Activated CD8-positive, alpha-beta memory T cell treated with anti-CD3 and anti-CD28 coated beads, Interleukin-2, amount 10 ng/mL, durations not matched to agents 7 days and 5 days (primary cell): ENCODE results near the gene COX20. TPM values are rescaled to one million over a fixed set of nuclear protein-coding genes. Genes with fewer than 3 reads are reported as not detected.
"Not testable (repeated sequence)": the region's sequence is repeated elsewhere in the genome, so short reads cannot be mapped to it uniquely, and the experiment has no call there.

Experiments used
- ATAC-seq: fragments of 150-1000 bp; cut with Tn5 transposase; one replicate; pipeline ENCODE4 v1.10.0; 2021; ENCODE audit warnings: moderate library complexity
- CTCF ChIA-PET: fragments of 350-600 bp; sonication (Branson Sonifier 250); formaldehyde crosslinking; loops from one replicate; lab custom pipeline; 2021; ENCODE audit warnings: antibody characterized with exemption; lab: Charles Lee
- DNase-seq: peaks from one replicate; pipeline ENCODE4 v3.0.0-alpha.2; 2020
- H3K27ac Mint-ChIP-seq: one replicate; pipeline ENCODE4 v1.8.0; 2021; ENCODE audit warnings: mild to moderate bottlenecking, mixed read lengths
- H3K27me3 Mint-ChIP-seq: one replicate; pipeline ENCODE4 v1.8.0; 2021; ENCODE audit warnings: mixed read lengths
- H3K36me3 Mint-ChIP-seq: one replicate; pipeline ENCODE4 v1.8.0; 2021; ENCODE audit warnings: mild to moderate bottlenecking, mixed read lengths
- H3K4me1 Mint-ChIP-seq: one replicate; pipeline ENCODE4 v1.8.0; 2021; ENCODE audit warnings: mixed read lengths
- H3K4me3 Mint-ChIP-seq: one replicate; pipeline ENCODE4 v1.8.0; 2021; ENCODE audit warnings: mild to moderate bottlenecking, moderate library complexity, mixed read lengths
- H3K9me3 Mint-ChIP-seq: one replicate; pipeline ENCODE4 v1.8.0; 2022; ENCODE audit warnings: low read depth, mixed read lengths
- total RNA-seq, 2 experiments: library from RNA; stranded (reverse); gene quantifications; one replicate each; pipeline ENCODE4 v1.2.3, GENCODE V29; 2021

COX20 gene
- total RNA-seq, 2 experiments from 2014 or later: 21.6 to 26.3 TPM

DNA sequence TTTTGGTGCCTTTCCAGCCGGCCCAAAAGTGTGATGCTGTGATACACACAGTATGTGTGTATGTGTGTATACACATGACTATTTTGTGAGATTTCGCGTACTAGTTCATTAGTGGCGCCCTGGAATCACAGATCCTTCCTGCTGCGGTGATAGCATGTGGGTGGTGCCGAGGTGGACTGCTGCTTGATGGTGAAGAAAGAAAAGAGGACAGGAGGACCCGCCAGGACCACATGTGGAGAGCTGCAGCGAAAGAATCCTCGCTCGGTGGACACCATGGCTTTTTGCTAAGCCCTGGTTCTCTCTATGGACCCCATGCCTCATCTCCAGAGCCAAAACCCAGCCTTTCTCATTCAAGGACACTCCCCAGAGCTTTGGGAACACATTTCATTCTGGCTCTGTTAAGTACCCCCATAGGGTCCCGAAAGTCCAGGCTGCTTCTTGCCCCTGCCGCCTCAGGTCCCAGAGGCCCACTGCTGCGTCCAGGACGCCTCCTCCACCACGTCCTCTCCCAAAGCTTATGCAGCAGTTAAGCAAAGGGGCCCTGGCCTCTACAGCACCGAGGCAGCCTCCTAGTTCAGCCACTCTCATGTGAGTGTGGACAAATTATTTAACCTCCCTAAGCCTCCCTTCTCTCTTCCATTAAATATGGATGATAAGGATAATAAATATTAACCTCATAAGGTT lies 32.8 kb upstream of the COX20 start:
- DNase-seq: no peak
- no peak for ATAC-seq
- Mint-ChIP-seq H3K4me1 (peaks cover 5% of the 10 kb centered on the region), H3K36me3 (no peaks in the 10 kb centered on the region), H3K4me3 (no peak overlapping the region), H3K27me3 (peaks cover 13% of the 10 kb centered on the region), H3K27ac (no peak overlapping the region), H3K9me3 (no peaks in the 10 kb centered on the region)
- CTCF ChIA-PET: interaction anchor here (1.4 to 5.2 kb wide), 4 partner anchors 31 to 242 kb away, joined by 4 to 85 read pairs (median 20); no protein-coding TSS in a partner anchor

DNA sequence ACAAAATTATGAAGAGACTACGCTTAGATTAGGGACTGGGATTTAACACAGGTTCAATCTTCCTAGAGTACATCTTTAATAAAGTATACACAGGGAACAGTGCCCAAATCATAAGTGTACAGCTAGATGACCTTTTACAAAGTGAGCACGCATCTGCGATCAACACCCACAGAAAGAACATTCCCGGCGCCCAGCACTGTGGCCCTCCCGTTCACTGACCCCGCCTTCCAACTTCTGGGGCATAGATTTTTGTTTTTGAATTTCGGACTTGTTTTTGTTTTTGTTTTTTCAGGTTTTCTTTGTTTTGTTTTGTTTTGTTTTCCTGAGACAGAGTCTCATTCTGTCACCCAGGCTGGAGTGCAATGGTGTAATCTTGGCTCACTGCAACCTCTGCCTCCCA lies 30.6 kb upstream of the COX20 start:
- ATAC-seq (no peak), DNase-seq (no peak)
- CTCF ChIA-PET: no interaction called here
- peaks cover 5% of the 10 kb centered on the region for H3K4me1 Mint-ChIP-seq
- H3K36me3 Mint-ChIP-seq: no peaks in the 10 kb centered on the region
- no peak overlapping the region for H3K4me3 Mint-ChIP-seq
- H3K27me3 Mint-ChIP-seq: peaks cover 6% of the 10 kb centered on the region
- H3K9me3 Mint-ChIP-seq: no peaks in the 10 kb centered on the region
- no peak overlapping the region for H3K27ac Mint-ChIP-seq

DNA sequence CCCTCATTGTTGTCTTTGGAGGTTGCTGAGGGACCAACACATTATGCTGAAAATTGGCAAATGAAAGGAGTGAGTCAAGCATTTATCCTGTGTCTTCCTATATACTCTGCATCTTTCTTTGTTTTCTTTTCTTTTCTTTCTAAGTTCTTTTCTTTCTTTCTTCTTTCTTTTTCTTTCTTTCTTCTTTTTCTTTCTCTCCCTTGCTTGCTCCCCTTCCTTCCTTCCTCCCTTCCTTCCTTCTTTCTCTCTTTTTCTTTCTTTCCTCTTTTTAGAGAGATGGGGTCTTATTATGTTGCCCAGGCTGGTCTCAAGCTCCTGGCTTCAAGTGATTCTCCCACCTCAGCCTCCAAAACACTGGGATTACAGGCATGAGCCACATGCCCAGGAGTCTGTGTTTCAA lies 28.3 kb upstream of the COX20 start:
- no peaks in the 10 kb centered on the region for H3K4me1 Mint-ChIP-seq
- peaks cover 2% of the 10 kb centered on the region for H3K27me3 Mint-ChIP-seq
- no peaks in the 10 kb centered on the region for H3K36me3 Mint-ChIP-seq
- no peak for ATAC-seq
- DNase-seq: no peak
- H3K9me3 Mint-ChIP-seq: no peaks in the 10 kb centered on the region
- CTCF ChIA-PET: interaction anchor here (2.1 kb wide), 1 partner anchor 236 kb away, joined by 9 read pairs; no protein-coding TSS in a partner anchor
- H3K27ac Mint-ChIP-seq: no peak overlapping the region
- no peak overlapping the region for H3K4me3 Mint-ChIP-seq

- ATAC-seq (no peak), DNase-seq (no peak)
- Mint-ChIP-seq H3K9me3 (no peaks in the 10 kb centered on the region), H3K27ac (no peak overlapping the region), H3K4me3 (no peak overlapping the region), H3K36me3 (no peaks in the 10 kb centered on the region), H3K27me3 (peaks cover 15% of the 10 kb centered on the region), H3K4me1 (peaks cover 7% of the 10 kb centered on the region)
- CTCF ChIA-PET: no interaction called here
Measured at GRCh38 chr1:244810221-244810620, 25.2 kb upstream of the COX20 start.

- Mint-ChIP-seq H3K4me1 (peaks cover 11% of the 10 kb centered on the region), H3K4me3 (no peak overlapping the region), H3K27ac (no peak overlapping the region), H3K27me3 (peaks cover 25% of the 10 kb centered on the region), H3K9me3 (no peaks in the 10 kb centered on the region), H3K36me3 (no peaks in the 10 kb centered on the region)
- no peak for ATAC-seq
- DNase-seq: no peak
- CTCF ChIA-PET: interaction anchor here (0.6 to 1.2 kb wide), 2 partner anchors 17 to 1287 kb away, joined by 3 to 4 read pairs; no protein-coding TSS in a partner anchor
Measured at GRCh38 chr1:244813327-244813726, 22.1 kb upstream of the COX20 start.

- ATAC-seq (no peak), DNase-seq (no peak)
- Mint-ChIP-seq H3K36me3 (no peaks in the 10 kb centered on the region), H3K9me3 (no peaks in the 10 kb centered on the region), H3K27me3 (peaks cover 25% of the 10 kb centered on the region), H3K27ac (no peak overlapping the region), H3K4me3 (no peak overlapping the region), H3K4me1 (peaks cover 11% of the 10 kb centered on the region)
- CTCF ChIA-PET: no interaction called here
Measured at GRCh38 chr1:244815600-244816099, 19.8 kb upstream of the COX20 start.

GRCh38 chr1:244817415-244817894 lies 18.0 kb upstream of the COX20 start:
- H3K4me1 Mint-ChIP-seq: peaks cover 11% of the 10 kb centered on the region
- H3K27me3 Mint-ChIP-seq: peaks cover 25% of the 10 kb centered on the region
- no peaks in the 10 kb centered on the region for H3K36me3 Mint-ChIP-seq
- CTCF ChIA-PET: no interaction called here
- no peak for DNase-seq
- no peaks in the 10 kb centered on the region for H3K9me3 Mint-ChIP-seq
- ATAC-seq: no peak
- H3K27ac Mint-ChIP-seq: no peak overlapping the region
- no peak overlapping the region for H3K4me3 Mint-ChIP-seq

GRCh38 chr1:244820131-244820530 lies 15.3 kb upstream of the COX20 start:
- Mint-ChIP-seq H3K27me3 (peaks cover 12% of the 10 kb centered on the region), H3K4me3 (no peak overlapping the region), H3K27ac (no peak overlapping the region), H3K4me1 (peaks cover 4% of the 10 kb centered on the region), H3K36me3 (no peaks in the 10 kb centered on the region), H3K9me3 (no peaks in the 10 kb centered on the region)
- ATAC-seq (no peak), DNase-seq (no peak)
- CTCF ChIA-PET: interaction anchor here (1.1 kb wide), 1 partner anchor 16 kb away, joined by 3 read pairs; no protein-coding TSS in a partner anchor

- Mint-ChIP-seq H3K4me3 (no peak overlapping the region), H3K9me3 (no peaks in the 10 kb centered on the region), H3K27me3 (peaks cover 10% of the 10 kb centered on the region), H3K4me1 (no peaks in the 10 kb centered on the region), H3K36me3 (no peaks in the 10 kb centered on the region), H3K27ac (no peak overlapping the region)
- CTCF ChIA-PET: interaction anchor here (1.1 kb wide), 1 partner anchor 15 kb away, joined by 3 read pairs; no protein-coding TSS in a partner anchor
- DNase-seq: no peak
- no peak for ATAC-seq
Measured at GRCh38 chr1:244821134-244821533, 14.3 kb upstream of the COX20 start.

- Mint-ChIP-seq H3K9me3 (no peaks in the 10 kb centered on the region), H3K4me1 (no peaks in the 10 kb centered on the region), H3K27ac (no peak overlapping the region), H3K27me3 (peaks cover 3% of the 10 kb centered on the region), H3K36me3 (no peaks in the 10 kb centered on the region), H3K4me3 (no peak overlapping the region)
- CTCF ChIA-PET: no interaction called here
- ATAC-seq (no peak), DNase-seq (peak; percentile 5)
Measured at GRCh38 chr1:244822878-244823277, 12.6 kb upstream of the COX20 start.

- H3K4me3 Mint-ChIP-seq: no peak overlapping the region
- H3K27me3 Mint-ChIP-seq: peaks cover 3% of the 10 kb centered on the region
- no peak for ATAC-seq
- H3K27ac Mint-ChIP-seq: no peak overlapping the region
- CTCF ChIA-PET: interaction anchor here (1.3 kb wide), 1 partner anchor 30 kb away, joined by 4 read pairs; no protein-coding TSS in a partner anchor
- no peaks in the 10 kb centered on the region for H3K36me3 Mint-ChIP-seq
- DNase-seq: no peak
- H3K4me1 Mint-ChIP-seq: peaks cover 11% of the 10 kb centered on the region
- H3K9me3 Mint-ChIP-seq: no peaks in the 10 kb centered on the region
Measured at GRCh38 chr1:244826712-244827111, 8.7 kb upstream of the COX20 start.

GRCh38 chr1:244830639-244831038 lies 4.8 kb upstream of the COX20 start:
- no peaks in the 10 kb centered on the region for H3K36me3 Mint-ChIP-seq
- no peak overlapping the region for H3K4me3 Mint-ChIP-seq
- CTCF ChIA-PET: interaction anchor here (1.1 to 1.6 kb wide), 3 partner anchors 34 to 212 kb away, joined by 3 to 4 read pairs (median 3); no protein-coding TSS in a partner anchor
- H3K9me3 Mint-ChIP-seq: no peaks in the 10 kb centered on the region
- peaks cover 20% of the 10 kb centered on the region for H3K4me1 Mint-ChIP-seq
- ATAC-seq: no peak
- H3K27me3 Mint-ChIP-seq: peaks cover 3% of the 10 kb centered on the region
- no peak overlapping the region for H3K27ac Mint-ChIP-seq
- no peak for DNase-seq

- not testable (repeated sequence) for DNase-seq, H3K9me3 Mint-ChIP-seq, H3K4me3 Mint-ChIP-seq, ATAC-seq, H3K27me3 Mint-ChIP-seq
- H3K27ac Mint-ChIP-seq: peak overlapping the region; percentile 100
- peaks cover 11% of the 10 kb centered on the region for H3K36me3 Mint-ChIP-seq
- H3K4me1 Mint-ChIP-seq: peaks cover 37% of the 10 kb centered on the region
- CTCF ChIA-PET: interaction anchor here (2.0 to 5.3 kb wide), 4 partner anchors 27 to 209 kb away, joined by 6 to 49 read pairs (median 18); partner anchors contain the start of gene HNRNPU
Measured at GRCh38 chr1:244833260-244833659, 2.2 kb upstream of the COX20 start.
